Gastrocnemius medialis (tissue), 4 donors: Measurements from ENCODE around the gene NTSR2. TPM values are rescaled to one million over a fixed set of nuclear protein-coding genes. Genes with fewer than 3 reads are reported as not detected.

Experiments used
- ATAC-seq, 2 donors: fragments of 150-250 bp; one replicate each; pipeline ENCODE4 v1.9.1; 2016
- DNase-seq, 2 donors: peaks; one replicate each; pipeline ENCODE4 v3.0.0-alpha.2; 2019
- H3K27ac ChIP-seq, 4 donors: fragments of 200-600 bp; sonication (generic); 1 replicate in 1 of 4; 2 replicates in 3 of 4; pipeline ENCODE4 v1.5.1; 2016 to 2018; ENCODE audit warnings: mild to moderate bottlenecking in 2 of 4, moderate library complexity in 1 of 4
- H3K27me3 ChIP-seq, 3 donors: fragments of 200-600 bp; sonication (generic) in 2 of 3; 1 replicate in 1 of 3; 2 replicates in 2 of 3; pipeline versions ENCODE4 v1.5.1 to v1.6.0; 2016 to 2019; ENCODE audit warnings: mild to moderate bottlenecking in 1 of 3, moderate library complexity in 1 of 3
- H3K36me3 ChIP-seq, 2 donors: fragments of 200-600 bp; sonication (generic) in 1 of 2; one replicate each; pipeline ENCODE4 v1.5.1; 2017 to 2018
- H3K4me1 ChIP-seq, 2 donors: fragments of 200-600 bp; sonication (generic) in 1 of 2; one replicate each; pipeline ENCODE4 v1.5.1; 2016 to 2017; ENCODE audit warnings: mild to moderate bottlenecking in 2 of 2
- H3K4me3 ChIP-seq, 4 donors: fragments of 200-600 bp; sonication (generic) in 3 of 4; 1 replicate in 1 of 4; 2 replicates in 3 of 4; pipeline ENCODE4 v1.5.1; 2016 to 2019; ENCODE audit warnings: mild to moderate bottlenecking in 2 of 4
- H3K9me3 ChIP-seq, 3 donors: fragments of 200-600 bp; sonication (generic) in 2 of 3; 1 replicate in 1 of 3; 2 replicates in 2 of 3; pipeline ENCODE4 v1.5.1; 2016 to 2019
- POLR2A ChIP-seq, 2 donors: fragments of 450-650 bp; IDR thresholded peaks; one replicate each; pipeline ENCODE4 v1.6.1; 2017; ENCODE audit warnings: antibody characterized with exemption in 2 of 2, mild to moderate bottlenecking in 2 of 2, moderate library complexity in 2 of 2
- in situ Hi-C, 4 donors: fragments of 200-750 bp; cut with MboI; loops; one replicate each; pipeline versions ENCODE4 v1.15.0 to v1.8.0; 2017; ENCODE audit warnings: low sequenced_read_pairs in 4 of 4
- intact Hi-C: fragments of 100-400 bp; cut with DNase I; formaldehyde crosslinking; loops from one replicate; pipeline ENCODE4 v1.15.1; 2023; ENCODE audit warnings: low total_unique reads
- total RNA-seq, 4 donors: library from RNA; depleted of rRNA; stranded (reverse); fragments of >200 nt; gene quantifications; one replicate each; pipeline versions ENCODE4 v1.1.0 to v1.2.3, GENCODE V29; 2016
- TF ChIP-seq, protein P1 (sequence below), 5 experiments: fragments of 450-650 bp in 3 of 5; fragments of 200-600 bp in 2 of 5; sonication (generic) in 2 of 5; IDR thresholded peaks in 4 of 5; conservative IDR thresholded peaks in 1 of 5; 1 replicate in 4 of 5; 2 replicates in 1 of 5; pipeline ENCODE4 v1.5.1; 2016 to 2019; ENCODE audit warnings: antibody characterized with exemption in 5 of 5, mild to moderate bottlenecking in 3 of 5, moderate library complexity in 3 of 5

NTSR2 gene
- total RNA-seq, 4 donors from 2014 or later = 0.62 to 0.85 TPM; not detected in 2

DNA sequence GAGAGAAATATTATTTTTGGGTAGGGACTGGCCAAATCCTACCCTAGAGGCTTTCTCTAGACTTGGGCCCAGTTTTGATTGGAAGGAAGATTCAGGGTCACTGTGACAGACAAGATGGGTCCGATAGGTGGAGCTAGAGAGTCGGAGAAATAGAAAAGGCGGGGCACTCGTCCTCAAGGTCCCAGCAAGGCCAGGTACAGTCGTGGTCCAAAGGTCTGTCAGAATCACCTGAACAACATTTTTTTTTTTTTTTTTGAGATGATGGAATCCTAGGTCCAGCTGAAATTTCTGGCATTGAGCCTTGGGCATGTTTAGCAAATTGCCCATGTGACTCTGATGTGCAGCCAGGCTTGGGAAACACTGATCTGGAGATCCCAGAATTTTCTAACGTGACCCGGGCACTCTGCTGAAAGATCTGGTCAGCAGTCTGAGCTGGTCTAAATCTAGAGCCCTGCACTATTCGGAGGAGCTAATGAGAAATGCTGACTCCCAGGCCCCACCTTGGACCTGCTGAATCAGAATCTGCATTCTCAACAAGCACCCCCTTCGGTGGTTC, 23.0 kb upstream of the NTSR2 start:
- Histone ChIP-seq H3K36me3 (no peaks in the 10 kb centered on the region), H3K27me3 (no peaks in the 10 kb centered on the region), H3K9me3 (no peaks in the 10 kb centered on the region), H3K4me1 (peaks cover 61 to 62% of the 10 kb centered on the region in 2 donors), H3K4me3 (no peak overlapping the region), H3K27ac (peak overlapping the region; percentile 92 to 100 (median 93))
- peak; percentile 25 to 27 for ATAC-seq
- in situ Hi-C loops = loop anchor here (5.0 to 25.0 kb wide), 5 partner anchors 49 to 206 kb away; partner anchors contain the start of gene LPIN1 (in 1 of the 4)
- intact Hi-C loops = loop anchor here (1.0 to 10.0 kb wide), 2 partner anchors 86 to 848 kb away; no protein-coding TSS in a partner anchor
- peak; percentile 70 to 80 for DNase-seq
- TF ChIP-seq, protein P1, sequence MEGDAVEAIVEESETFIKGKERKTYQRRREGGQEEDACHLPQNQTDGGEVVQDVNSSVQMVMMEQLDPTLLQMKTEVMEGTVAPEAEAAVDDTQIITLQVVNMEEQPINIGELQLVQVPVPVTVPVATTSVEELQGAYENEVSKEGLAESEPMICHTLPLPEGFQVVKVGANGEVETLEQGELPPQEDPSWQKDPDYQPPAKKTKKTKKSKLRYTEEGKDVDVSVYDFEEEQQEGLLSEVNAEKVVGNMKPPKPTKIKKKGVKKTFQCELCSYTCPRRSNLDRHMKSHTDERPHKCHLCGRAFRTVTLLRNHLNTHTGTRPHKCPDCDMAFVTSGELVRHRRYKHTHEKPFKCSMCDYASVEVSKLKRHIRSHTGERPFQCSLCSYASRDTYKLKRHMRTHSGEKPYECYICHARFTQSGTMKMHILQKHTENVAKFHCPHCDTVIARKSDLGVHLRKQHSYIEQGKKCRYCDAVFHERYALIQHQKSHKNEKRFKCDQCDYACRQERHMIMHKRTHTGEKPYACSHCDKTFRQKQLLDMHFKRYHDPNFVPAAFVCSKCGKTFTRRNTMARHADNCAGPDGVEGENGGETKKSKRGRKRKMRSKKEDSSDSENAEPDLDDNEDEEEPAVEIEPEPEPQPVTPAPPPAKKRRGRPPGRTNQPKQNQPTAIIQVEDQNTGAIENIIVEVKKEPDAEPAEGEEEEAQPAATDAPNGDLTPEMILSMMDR (IDR thresholded peaks at IDR 0.05 in 4 of 5, conservative IDR thresholded peaks at IDR 0.05 in 1 of 5) = peak; percentile 70 to 87 (median 80)
- TF ChIP-seq POLR2A (IDR thresholded peaks at IDR 0.05) = peak in 1 of 2 donors; percentile 12

DNA sequence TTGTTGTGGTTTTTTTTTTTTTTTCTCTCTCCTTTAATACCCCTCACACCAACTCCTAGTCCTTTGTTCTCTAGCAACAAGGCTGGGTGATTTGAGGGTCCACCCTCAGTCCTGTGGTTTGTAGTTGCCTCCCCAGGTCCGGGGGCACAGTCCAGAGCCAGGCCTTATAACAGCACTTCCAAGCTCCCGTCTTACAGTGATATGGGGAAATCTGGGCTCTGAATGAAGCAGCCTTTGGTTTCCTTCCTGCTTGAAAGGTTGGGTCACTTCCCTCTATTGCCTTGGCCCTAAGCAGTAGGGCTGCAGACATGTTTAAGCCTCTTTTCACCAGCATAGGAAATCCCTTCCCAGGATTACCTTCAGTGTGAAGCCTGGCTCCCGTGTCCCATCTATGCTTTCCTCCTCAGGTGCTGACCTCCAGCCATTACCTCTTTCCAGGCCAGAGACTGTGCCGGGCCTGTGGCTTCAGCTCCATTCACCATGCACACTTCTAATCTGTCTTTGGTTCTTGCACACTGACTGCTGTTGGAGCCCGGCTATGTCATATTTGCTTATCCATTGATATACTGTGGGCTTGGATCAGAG, 21.2 kb upstream of the NTSR2 start:
- intact Hi-C loops = loop anchor here (10.0 kb wide), 1 partner anchor 846 kb away; no protein-coding TSS in a partner anchor
- Histone ChIP-seq H3K4me3 (no peak overlapping the region), H3K36me3 (no peaks in the 10 kb centered on the region), H3K4me1 (peaks cover 59% of the 10 kb centered on the region in 2 donors), H3K27me3 (no peaks in the 10 kb centered on the region), H3K27ac (peak overlapping the region; percentile 92 to 100 (median 93)), H3K9me3 (no peaks in the 10 kb centered on the region)
- TF ChIP-seq, protein P1 (IDR thresholded peaks at IDR 0.05 in 4 of 5, conservative IDR thresholded peaks at IDR 0.05 in 1 of 5) = no peak
- TF ChIP-seq POLR2A (IDR thresholded peaks at IDR 0.05) = no peak
- in situ Hi-C loops = loop anchor here (5.0 to 25.0 kb wide), 5 partner anchors 51 to 204 kb away; partner anchors contain the start of gene LPIN1 (in 1 of the 4)
- DNase-seq (no peak), ATAC-seq (no peak)

DNA sequence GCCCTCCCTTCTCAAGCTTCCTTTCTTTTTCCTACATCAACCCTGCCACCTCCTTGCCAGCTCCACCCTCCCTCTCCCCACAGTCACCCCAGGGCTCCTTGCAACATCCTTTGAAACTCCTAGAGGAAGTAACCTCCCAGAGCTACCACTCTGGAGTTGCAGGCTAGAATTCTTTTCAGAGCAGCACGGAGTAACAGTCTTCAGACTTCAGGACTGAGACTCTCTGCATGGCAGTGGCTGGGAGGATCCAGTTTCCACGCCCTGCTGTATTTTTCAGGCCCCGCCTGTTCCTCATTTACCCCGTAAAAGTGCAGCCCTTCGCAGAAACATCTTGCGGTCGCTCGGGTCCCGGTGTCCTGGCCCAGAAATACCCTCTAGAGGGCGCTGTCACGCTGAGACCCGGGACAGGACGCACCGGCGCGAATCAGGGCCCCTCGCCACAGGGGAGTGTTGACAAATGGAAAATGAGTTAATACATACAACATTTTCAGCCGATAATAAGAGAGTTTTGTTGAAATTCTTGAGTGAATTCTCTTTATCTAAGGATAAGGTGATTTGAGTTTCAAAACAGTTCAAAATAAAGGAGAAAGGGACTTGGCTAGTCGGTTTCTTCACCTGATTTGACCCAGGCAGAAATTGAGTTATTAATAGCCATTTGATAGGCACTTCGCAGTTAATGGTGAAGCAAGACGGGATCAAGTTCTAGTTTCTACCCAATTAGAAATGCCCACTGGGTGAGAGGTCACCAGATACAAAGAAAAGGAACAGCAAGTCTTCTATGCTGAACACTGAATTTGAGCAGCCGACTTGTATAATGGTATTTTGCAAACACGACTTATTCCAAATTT, 18.5 kb upstream of the NTSR2 start:
- Histone ChIP-seq H3K36me3 (no peaks in the 10 kb centered on the region), H3K4me3 (peak overlapping the region; percentile 30 to 38 (median 36)), H3K27ac (peak overlapping the region; percentile 92 to 100 (median 93)), H3K4me1 (peaks cover 65 to 71% of the 10 kb centered on the region in 2 donors), H3K9me3 (no peaks in the 10 kb centered on the region), H3K27me3 (no peaks in the 10 kb centered on the region)
- intact Hi-C loops (loop anchor here (1.0 kb wide), 3 partner anchors 9 to 91 kb away; partner anchors contain the start of gene LPIN1), in situ Hi-C loops (loop anchor here (10.0 to 25.0 kb wide), 4 partner anchors 94 to 201 kb away; no protein-coding TSS in a partner anchor)
- ATAC-seq (peak; percentile 70 to 74), DNase-seq (peak; percentile 79 to 92)
- TF ChIP-seq, protein P1 (IDR thresholded peaks at IDR 0.05 in 4 of 5, conservative IDR thresholded peaks at IDR 0.05 in 1 of 5) = peak; percentile 85 to 93 (median 86)
- peak; percentile 25 to 38 for TF ChIP-seq POLR2A (IDR thresholded peaks at IDR 0.05)

DNA sequence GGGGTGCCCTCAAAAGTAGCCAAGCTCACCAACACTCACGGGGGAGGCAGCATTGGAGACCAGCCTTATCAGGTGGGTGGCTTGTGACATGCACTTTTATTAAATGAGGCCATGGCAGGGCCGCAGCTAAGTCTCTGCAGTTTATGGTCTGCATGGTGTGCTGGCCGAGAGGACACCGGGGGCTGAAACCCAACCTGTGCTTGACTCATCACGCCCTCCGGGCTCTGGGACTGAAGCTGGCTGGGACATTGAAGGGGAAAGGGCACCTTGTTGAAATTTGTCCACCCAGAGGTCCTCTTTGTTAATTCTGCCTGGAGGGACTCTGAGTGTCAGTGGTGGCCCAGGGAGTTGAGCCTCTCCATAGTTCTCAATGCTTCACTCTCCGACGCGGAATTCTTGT, 17.7 kb upstream of the NTSR2 start:
- no peaks in the 10 kb centered on the region for H3K36me3 ChIP-seq
- in situ Hi-C loops (loop anchor here (10.0 to 25.0 kb wide), 4 partner anchors 93 to 200 kb away; no protein-coding TSS in a partner anchor), intact Hi-C loops (loop anchor here (1.0 kb wide), 3 partner anchors 10 to 92 kb away; partner anchors contain the start of gene LPIN1)
- DNase-seq = peak; percentile 75 to 92
- ATAC-seq = peak; percentile 61 to 70
- no peak for TF ChIP-seq POLR2A (IDR thresholded peaks at IDR 0.05)
- TF ChIP-seq, protein P1 (IDR thresholded peaks at IDR 0.05 in 4 of 5, conservative IDR thresholded peaks at IDR 0.05 in 1 of 5) = no peak
- peak overlapping the region; percentile 92 to 100 (median 93) for H3K27ac ChIP-seq
- H3K27me3 ChIP-seq = no peaks in the 10 kb centered on the region
- H3K4me3 ChIP-seq = peak overlapping the region; percentile 30 to 38 (median 36)
- H3K4me1 ChIP-seq = peaks cover 59 to 72% of the 10 kb centered on the region in 2 donors
- no peaks in the 10 kb centered on the region for H3K9me3 ChIP-seq
